Left renal cortex interstitium (tissue), 4 donors: ENCODE measurements around the gene CASP9. TPM values are rescaled to one million over a fixed set of nuclear protein-coding genes. Genes with fewer than 3 reads are reported as not detected.
"Not testable (repeated sequence)": the region's sequence is repeated elsewhere in the genome, so short reads cannot be mapped to it uniquely, and the experiment has no call there.

Source experiments
- DNase-seq, 4 donors: peaks; one replicate each; pipeline ENCODE4 v3.0.0-alpha.2; 2013; ENCODE audit warnings: low read depth in 4 of 4, low spot score in 2 of 4, missing footprints in 1 of 4
- polyA plus RNA-seq, 4 donors: library from polyadenylated mRNA; unstranded; fragments of 120-200 nt; gene quantifications; one replicate each; pipeline ENCODE4 v1.2.1, GENCODE V29; 2013; ENCODE audit not compliant: insufficient read length in 4 of 4

Gene CASP9
- polyA plus RNA-seq, 4 donors = 24.6 to 39.1 (median 30.2) TPM

- DNase-seq = no peak
Measured at GRCh38 chr1:15504436-15504835, 19.6 kb downstream of the CASP9 start.

GRCh38 chr1:15501208-15502032 lies 22.6 kb downstream of the CASP9 start:
- DNase-seq = peak in 1 of 4 donors; percentile 33

- DNase-seq = no peak
Measured at GRCh38 chr1:15500184-15501178, 23.5 kb downstream of the CASP9 start.

- no peak for DNase-seq
Measured at GRCh38 chr1:15493869-15494390, 30.1 kb downstream of the CASP9 start.

GRCh38 chr1:15492596-15492995 lies 31.4 kb downstream of the CASP9 start:
- no peak for DNase-seq

- DNase-seq = not testable (repeated sequence)
Measured at GRCh38 chr1:15491010-15491409, 33.0 kb downstream of the CASP9 start.

GRCh38 chr1:15489052-15489736 lies 34.8 kb downstream of the CASP9 start:
- no peak for DNase-seq

GRCh38 chr1:15488371-15488770 lies 35.6 kb downstream of the CASP9 start:
- DNase-seq = no peak

GRCh38 chr1:15486844-15487610 lies 37.0 kb downstream of the CASP9 start:
- DNase-seq = not testable (repeated sequence)

- no peak for DNase-seq
Measured at GRCh38 chr1:15485636-15486035, 38.4 kb downstream of the CASP9 start.

- DNase-seq = not testable (repeated sequence)
Measured at GRCh38 chr1:15484443-15484842, 39.6 kb downstream of the CASP9 start.

GRCh38 chr1:15483971-15484370 lies 40.0 kb downstream of the CASP9 start:
- no peak for DNase-seq

GRCh38 chr1:15482983-15483543 lies 41.0 kb downstream of the CASP9 start:
- DNase-seq = not testable (repeated sequence)

GRCh38 chr1:15482455-15482854 lies 41.6 kb downstream of the CASP9 start:
- DNase-seq = not testable (repeated sequence)

GRCh38 chr1:15479654-15480347 lies 44.2 kb downstream of the CASP9 start:
- no peak for DNase-seq

GRCh38 chr1:15477646-15478212 lies 46.3 kb downstream of the CASP9 start:
- DNase-seq = no peak

GRCh38 chr1:15476927-15477326 lies 47.1 kb downstream of the CASP9 start:
- DNase-seq = no peak

- no peak for DNase-seq
Measured at GRCh38 chr1:15475752-15476314, 48.2 kb downstream of the CASP9 start, which contains the start of gene CELA2B. Gene CELA2B, plus strand, starts transcription at chr1:15476104. Its CDS starts 22 bp downstream, at chr1:15476126.
